ENCODE data around the gene LIPM. TPM values are rescaled to one million over a fixed set of nuclear protein-coding genes. Genes with fewer than 3 reads are reported as not detected.

Gene LIPM
- total and polyA plus RNA-seq, 7 donors: not detected

DNA sequence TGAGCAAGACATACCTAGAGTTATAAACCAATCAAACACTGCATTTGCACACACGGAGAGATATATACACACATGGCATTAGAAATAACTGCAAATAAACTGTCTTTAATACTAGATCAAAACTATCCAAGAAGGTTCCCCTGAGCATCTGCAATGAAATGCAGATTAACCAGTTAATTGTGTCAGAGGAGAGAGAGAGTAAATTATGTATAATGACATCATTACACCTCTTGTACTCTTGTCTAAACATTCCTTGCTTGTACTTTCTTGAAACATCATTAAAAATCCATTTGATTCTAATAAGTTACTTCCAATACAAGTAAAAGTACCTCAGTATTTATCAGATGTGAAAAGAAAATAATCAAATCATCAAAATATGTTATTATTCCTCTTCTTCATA, 48.2 kb downstream of the LIPM start:
- Histone ChIP-seq H3K27me3 (ENCODE audit: insufficient read depth in 3 of 3, low read length in 2 of 3) (no peaks in the 10 kb centered on the region), H3K36me3 (ENCODE audit: insufficient read depth in 1 of 2, low read depth in 1 of 2) (no peaks in the 10 kb centered on the region), H3K4me3 (no peak overlapping the region), H3K9me3 (no peaks in the 10 kb centered on the region), H3K27ac (no peak overlapping the region), H3K4me1 (no peaks in the 10 kb centered on the region)
- ATAC-seq (no peak), DNase-seq (no peak)
- intact Hi-C loops (cut with DNase I): no loop called here
- TF ChIP-seq, protein P1, sequence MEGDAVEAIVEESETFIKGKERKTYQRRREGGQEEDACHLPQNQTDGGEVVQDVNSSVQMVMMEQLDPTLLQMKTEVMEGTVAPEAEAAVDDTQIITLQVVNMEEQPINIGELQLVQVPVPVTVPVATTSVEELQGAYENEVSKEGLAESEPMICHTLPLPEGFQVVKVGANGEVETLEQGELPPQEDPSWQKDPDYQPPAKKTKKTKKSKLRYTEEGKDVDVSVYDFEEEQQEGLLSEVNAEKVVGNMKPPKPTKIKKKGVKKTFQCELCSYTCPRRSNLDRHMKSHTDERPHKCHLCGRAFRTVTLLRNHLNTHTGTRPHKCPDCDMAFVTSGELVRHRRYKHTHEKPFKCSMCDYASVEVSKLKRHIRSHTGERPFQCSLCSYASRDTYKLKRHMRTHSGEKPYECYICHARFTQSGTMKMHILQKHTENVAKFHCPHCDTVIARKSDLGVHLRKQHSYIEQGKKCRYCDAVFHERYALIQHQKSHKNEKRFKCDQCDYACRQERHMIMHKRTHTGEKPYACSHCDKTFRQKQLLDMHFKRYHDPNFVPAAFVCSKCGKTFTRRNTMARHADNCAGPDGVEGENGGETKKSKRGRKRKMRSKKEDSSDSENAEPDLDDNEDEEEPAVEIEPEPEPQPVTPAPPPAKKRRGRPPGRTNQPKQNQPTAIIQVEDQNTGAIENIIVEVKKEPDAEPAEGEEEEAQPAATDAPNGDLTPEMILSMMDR (IDR thresholded peaks at IDR 0.05): no peak
- WGBS, 3 donors: 77 to 91% (median 81%) methylated on average over 1 of the region's 1 CpG

DNA sequence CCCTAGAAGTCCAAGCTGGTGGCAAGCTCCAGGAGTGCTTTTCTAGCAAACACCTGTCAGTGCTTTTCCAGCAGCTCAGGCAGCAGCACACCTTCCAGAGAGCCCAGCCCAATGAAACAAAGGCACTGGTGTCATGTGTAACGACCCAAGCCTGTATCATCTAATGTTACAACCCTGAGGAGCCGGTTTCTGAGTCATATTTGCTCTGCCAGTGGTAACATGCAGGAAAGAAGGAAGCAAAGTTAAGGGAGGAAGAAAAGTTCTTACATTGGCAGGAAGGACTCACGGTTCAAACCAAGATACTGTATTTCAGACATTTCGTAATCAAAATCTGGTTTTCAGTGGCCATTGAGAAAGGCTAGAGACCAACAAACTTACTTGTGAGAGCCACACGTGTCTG, 49.2 kb downstream of the LIPM start, which contains the start of gene ANKRD22:
Gene ANKRD22, minus strand, starts transcription at position 139 of the 400 bp plus-strand sequence. CDS start 237 bp downstream, outside the sequence.
- ATAC-seq: peak in 1 of 4 donors; percentile 29
- DNase-seq: no peak
- intact Hi-C loops (cut with DNase I): no loop called here
- Histone ChIP-seq H3K36me3 (ENCODE audit: insufficient read depth in 1 of 2, low read depth in 1 of 2) (no peaks in the 10 kb centered on the region), H3K4me3 (no peak within 1 kb of the TSS), H3K27me3 (ENCODE audit: insufficient read depth in 3 of 3, low read length in 2 of 3) (peaks cover 0 to 2% (median 0%) of the 10 kb centered on the region in 3 donors), H3K4me1 (no peaks in the 10 kb centered on the region), H3K27ac (no peak within 1 kb of the TSS), H3K9me3 (no peaks in the 10 kb centered on the region)
- 49 to 61% (median 54%) methylated on average over 5 of the region's 5 CpGs for WGBS, 3 donors
- TF ChIP-seq, protein P1 (IDR thresholded peaks at IDR 0.05): no peak

DNA sequence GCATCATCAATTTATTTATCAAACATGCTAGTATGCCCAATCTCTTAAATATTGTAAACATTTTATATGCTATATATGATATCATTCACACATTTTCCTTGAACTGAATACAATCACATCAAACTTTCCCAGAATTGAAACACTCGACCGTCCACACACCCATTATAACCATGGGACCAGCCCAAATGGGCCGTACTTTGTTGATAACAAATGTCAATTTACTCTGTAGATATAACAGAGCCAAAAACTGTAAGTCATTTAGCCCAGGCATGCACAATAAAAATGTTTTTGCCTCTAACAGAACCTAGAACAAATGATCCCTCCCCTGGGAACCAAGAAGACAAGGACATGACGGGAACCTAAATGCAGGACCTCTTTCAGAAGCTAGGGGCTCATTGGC, 49.8 kb downstream of the LIPM start:
- H3K4me3 ChIP-seq: no peak overlapping the region
- no peaks in the 10 kb centered on the region for H3K9me3 ChIP-seq
- peaks cover 0 to 2% (median 0%) of the 10 kb centered on the region in 3 donors for H3K27me3 ChIP-seq (ENCODE audit: insufficient read depth in 3 of 3, low read length in 2 of 3)
- H3K36me3 ChIP-seq (ENCODE audit: insufficient read depth in 1 of 2, low read depth in 1 of 2): no peaks in the 10 kb centered on the region
- intact Hi-C loops (cut with DNase I): no loop called here
- DNase-seq (no peak), ATAC-seq (no peak)
- H3K27ac ChIP-seq: no peak overlapping the region
- no peaks in the 10 kb centered on the region for H3K4me1 ChIP-seq
- TF ChIP-seq, protein P1 (IDR thresholded peaks at IDR 0.05): no peak
- WGBS, 3 donors: 81 to 96% (median 94%) methylated on average over 4 of the region's 4 CpGs

DNA sequence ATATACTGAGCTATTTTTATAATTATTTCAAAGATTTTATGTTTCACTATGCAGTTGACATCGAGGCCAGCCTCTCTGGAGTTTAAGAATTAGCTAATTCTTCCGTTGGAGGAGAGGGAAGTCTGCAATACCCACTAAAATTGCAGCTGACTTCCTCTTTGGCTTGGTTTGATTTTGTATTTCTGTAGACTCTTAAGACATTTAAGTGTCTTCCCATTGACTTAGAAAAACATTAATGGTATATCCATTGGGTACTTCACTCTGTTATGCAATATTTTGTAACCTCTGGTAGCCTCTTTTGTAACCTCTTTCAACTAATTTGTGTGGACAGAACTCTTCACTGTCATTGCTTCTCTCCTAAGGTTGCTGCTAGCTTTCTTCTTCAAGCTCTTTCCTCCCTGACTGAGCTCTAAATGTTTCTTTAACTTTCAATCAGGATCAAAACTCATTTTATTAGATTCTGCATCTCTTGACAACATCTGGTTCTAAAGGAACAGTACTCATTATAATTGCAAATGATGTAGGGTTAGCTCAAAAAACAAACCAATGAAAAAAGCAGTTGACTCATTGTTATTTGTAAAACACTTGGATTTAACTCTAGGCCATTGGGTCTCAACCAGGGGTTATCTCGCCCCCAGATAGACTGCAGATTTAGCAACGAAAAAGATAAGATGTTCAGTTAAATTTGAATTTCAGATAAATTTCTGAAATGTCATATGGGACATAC, 50.8 kb downstream of the LIPM start:
- Histone ChIP-seq H3K27me3 (ENCODE audit: insufficient read depth in 3 of 3, low read length in 2 of 3) (peaks cover 0 to 2% (median 0%) of the 10 kb centered on the region in 3 donors), H3K27ac (peak overlapping the region; percentile 7), H3K4me1 (no peaks in the 10 kb centered on the region), H3K9me3 (no peaks in the 10 kb centered on the region), H3K4me3 (no peak overlapping the region), H3K36me3 (ENCODE audit: insufficient read depth in 1 of 2, low read depth in 1 of 2) (no peaks in the 10 kb centered on the region)
- DNase-seq: no peak
- TF ChIP-seq, protein P1 (IDR thresholded peaks at IDR 0.05): no peak
- 68 to 74% (median 72%) methylated on average over 4 of the region's 4 CpGs for WGBS, 3 donors
- ATAC-seq: no peak
- intact Hi-C loops (cut with DNase I): no loop called here
